GM12872 (cell line): Measurements from ENCODE around the gene ZNF628.

Experiments used
- TF ChIP-seq, protein P1 (sequence below): IDR thresholded peaks from 3 replicates; pipeline ENCODE4 v1.5.1; 2011; ENCODE audit warnings: low read depth, mild to moderate bottlenecking, low read length, moderate library complexity; ENCODE audit not compliant: insufficient read depth

Gene ZNF628

DNA sequence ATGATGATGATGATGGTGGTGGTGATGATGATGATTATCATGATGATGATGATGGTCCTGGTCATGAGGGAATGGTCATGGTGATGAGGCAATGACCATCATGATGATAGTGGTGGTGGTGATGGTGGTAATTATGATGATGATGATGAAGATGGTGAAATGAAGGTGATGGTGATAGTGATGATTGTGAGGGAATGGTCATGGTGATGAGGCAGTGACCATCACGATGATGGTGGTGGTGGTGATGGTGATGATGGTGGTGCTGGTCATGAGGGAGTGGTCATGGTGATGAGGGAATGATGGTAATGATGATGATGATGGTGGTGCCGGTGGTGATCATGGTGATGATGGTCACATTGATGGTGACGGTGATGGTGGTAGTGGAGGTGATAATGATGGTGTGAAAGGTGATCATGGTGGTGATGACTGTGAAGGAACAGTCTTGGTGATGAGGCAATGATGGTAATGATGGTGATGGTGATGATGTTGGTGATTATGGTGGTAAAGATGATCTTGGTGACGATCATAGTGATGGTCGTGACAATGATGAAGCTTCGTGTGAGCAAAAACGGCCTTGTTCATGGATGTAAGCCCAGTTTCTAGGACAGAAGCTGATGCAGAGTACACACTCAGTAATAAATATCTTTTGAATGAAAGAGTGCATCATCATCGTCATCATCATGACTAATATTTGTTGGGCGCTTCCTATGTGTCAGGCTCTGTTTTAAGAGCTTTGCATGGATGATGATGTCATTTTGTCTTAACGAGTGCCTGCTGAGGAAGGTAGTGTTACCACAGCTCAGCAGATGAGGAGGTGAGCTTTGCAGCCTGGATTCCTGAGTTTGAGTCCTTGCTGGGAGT, 43.3 kb downstream of the ZNF628 start:
- TF ChIP-seq, protein P1, sequence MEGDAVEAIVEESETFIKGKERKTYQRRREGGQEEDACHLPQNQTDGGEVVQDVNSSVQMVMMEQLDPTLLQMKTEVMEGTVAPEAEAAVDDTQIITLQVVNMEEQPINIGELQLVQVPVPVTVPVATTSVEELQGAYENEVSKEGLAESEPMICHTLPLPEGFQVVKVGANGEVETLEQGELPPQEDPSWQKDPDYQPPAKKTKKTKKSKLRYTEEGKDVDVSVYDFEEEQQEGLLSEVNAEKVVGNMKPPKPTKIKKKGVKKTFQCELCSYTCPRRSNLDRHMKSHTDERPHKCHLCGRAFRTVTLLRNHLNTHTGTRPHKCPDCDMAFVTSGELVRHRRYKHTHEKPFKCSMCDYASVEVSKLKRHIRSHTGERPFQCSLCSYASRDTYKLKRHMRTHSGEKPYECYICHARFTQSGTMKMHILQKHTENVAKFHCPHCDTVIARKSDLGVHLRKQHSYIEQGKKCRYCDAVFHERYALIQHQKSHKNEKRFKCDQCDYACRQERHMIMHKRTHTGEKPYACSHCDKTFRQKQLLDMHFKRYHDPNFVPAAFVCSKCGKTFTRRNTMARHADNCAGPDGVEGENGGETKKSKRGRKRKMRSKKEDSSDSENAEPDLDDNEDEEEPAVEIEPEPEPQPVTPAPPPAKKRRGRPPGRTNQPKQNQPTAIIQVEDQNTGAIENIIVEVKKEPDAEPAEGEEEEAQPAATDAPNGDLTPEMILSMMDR: no peak

DNA sequence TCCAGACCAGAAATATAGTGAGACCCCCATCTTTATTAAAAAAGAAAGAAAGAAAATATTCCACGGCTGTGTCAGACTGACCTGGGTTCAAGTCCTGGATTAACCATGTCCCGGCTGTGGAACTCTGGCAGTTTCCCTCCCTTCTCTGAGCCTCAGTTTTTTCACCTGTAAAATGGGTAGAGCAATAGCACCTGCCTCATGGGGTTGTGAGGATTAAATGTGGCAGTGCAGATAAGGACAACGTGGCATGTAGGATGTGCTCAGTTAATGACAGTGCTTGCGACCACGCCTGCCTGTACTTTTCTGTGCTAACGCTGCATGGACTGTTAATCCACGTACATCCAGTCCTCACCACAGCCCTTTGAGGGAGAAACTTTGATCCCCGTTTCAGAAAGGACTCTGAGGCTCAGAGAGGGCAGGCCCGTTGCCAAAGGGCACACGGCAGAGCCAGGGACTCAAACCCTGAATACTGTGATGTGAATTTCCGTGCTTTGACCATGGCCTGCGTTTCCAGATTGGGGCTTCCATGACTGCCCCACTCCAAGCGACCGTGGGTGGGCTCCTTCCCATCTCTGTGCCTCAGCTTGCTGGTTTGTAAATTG, 44.4 kb downstream of the ZNF628 start:
- TF ChIP-seq, protein P1: no peak

DNA sequence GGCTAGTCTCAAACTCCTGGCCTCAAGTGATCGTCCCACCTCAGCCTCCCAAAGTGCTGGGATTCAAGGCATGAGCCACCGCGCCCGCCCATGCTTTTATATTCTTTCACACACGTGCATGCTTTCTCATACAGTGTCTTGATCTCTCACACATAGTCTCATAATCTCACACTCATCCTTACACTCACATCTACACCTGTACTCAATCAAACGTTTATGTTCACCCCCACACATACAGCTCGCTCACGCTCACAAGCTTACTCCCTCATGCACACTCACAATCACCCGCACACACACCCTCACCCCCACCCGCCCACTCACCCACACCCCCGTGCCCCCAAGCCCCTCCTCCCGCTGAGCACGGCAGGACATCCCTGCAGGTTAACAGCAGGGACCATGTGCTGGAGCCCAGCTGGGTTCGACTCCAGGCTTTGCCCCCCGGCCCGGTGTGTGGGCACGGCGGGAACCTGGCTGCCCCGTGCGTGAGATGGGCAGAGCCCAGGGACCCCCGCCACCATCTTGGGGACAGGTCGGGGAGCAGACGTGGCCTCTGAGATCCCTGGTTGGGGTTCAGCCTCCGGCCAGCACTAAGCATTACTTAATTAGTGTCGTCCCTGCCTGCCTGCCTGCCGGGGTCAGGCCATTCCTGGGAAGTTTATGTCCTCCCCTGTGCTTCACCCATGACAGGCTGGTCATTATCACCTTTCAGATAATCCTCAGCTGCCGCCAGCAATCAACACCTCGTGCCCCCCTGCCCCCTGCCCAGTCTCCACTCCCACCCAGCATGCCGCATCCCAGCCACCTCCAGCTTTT, 49.1 kb downstream of the ZNF628 start:
- TF ChIP-seq, protein P1: no peak

DNA sequence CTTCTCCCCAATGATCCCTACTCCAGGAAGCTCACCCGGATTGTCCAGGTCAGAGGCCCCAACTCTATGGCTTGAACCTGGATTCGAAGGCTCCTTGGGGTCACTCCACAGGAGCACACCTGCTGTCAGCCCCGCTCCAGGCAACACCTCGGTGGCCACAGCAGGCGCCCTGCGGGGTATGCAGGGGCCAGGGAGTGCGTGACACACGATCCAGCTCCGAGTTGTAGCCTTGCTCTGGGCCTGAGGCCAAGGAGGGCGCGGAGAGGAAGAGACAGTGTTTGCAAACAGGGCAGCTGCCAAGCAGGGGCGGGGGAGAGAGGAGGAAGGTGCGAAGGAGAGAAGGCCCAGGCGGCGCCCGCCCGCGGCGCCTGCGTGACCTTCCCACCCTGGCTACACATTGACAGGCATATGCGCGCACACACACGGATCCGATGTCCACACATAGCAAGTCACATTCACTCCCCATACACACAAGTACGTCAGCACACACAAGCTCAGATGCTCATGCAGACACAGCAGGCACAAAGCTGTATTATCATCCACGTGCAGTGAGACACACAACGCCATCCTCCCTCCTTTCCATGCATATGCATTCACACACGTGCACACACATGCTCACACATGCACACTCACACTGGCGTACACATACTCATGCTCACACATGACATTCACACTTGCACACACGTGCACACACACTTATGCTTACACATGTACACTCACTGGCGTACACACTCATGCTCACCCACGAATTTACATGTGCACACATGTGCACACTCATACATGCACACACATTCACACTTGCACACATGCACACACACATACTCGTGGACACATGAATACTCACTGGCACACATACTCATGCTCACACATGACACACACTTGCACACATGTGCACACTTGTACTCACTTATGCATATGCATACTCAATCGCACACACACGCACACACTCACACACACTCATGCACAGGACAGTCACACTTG, 50.1 kb downstream of the ZNF628 start:
- TF ChIP-seq, protein P1: no peak

DNA sequence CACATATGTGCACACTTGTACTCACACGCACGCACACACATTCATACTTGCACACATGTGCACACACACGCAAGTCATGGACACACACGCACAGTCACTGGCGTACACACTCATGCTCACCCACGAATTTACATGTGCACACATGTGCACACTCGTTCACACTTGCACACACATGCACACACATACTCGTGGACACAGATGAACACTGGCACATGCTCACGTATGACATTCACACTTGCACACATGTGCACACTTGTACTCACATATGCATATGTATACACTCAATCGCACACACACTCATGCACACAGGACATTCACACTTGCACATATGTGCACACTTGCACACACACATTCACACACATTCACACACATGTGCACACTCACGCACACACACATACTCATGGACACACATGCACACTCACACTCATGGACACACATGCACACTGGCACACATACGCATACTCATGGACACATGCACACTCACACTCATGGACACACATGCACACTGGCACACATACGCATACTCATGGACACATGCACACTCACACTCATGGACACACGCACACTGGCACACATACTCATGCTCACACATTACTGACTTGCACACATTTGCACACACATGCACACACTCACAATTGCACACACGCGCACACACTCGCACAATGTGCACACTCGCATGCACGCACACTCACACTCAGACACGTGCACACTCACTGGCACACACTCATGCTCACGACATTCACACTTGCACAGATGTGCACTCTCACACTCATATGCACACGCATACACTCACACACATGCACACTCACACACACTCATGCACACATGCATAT, 51.0 kb downstream of the ZNF628 start:
- TF ChIP-seq, protein P1: no peak

DNA sequence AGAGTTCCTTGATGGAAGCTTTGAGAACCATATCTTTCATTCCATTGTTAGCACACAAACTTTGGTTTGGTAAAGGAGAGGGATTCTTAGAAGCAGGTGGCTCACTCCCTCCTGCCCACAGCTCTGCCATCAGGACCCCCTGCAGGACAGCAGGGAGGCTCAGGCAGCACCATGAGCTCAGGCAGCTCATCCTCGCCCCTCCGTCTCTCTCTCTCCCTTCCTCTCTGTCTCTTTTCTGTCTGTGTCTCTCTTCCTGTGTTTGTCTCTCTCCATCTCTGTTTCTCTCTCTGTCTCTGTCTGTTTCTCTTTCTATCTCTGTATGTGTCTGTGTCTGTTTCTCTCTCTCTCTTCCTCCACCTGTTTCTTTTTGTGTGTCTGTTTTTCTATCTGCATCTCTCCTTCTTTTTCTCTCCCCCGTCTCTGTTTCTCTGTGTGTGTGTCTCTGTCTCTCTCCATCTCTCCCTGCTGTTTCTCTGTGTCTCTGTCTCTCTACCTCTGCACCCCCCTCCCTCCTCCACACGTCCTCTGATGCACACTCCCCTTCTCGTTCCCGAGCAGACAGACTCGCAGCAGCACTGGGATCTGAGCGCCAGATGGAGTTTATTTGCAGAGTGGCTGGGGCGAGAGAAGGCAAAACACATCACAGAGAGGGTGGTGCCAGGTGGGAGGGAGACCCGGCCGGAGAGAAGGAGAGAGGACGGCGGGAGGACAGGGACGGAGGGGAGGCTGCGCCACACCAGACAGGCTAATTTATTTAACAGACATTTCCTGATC, 51.8 kb downstream of the ZNF628 start:
- TF ChIP-seq, protein P1: no peak
